Endothelial cell of umbilical vein (primary cell): ENCODE measurements around the gene GRK1. TPM values are rescaled to one million over a fixed set of nuclear protein-coding genes. Genes with fewer than 3 reads are reported as not detected.

ENCODE experiments used
- BruUV-seq: library from RNA; stranded (reverse); fragments of 400-500 nt; replicated peaks from 2 replicates; lab custom pipeline; 2021; lab: Mats Ljungman, UMichigan
- CTCF ChIA-PET: fragments of 300-600, 350-600 bp; sonication (Branson Sonifier 250); formaldehyde crosslinking; loops from one replicate; lab custom pipeline; 2021; ENCODE audit warnings: antibody characterized with exemption, inconsistent platforms; lab: Charles Lee
- POLR2A ChIA-PET: fragments of 300-600, 350-600 bp; sonication (Branson Sonifier 250); formaldehyde crosslinking; loops from one replicate; lab custom pipeline; 2021; ENCODE audit warnings: antibody characterized with exemption, inconsistent platforms; lab: Charles Lee
- DNase-seq: peaks from one replicate; pipeline ENCODE4 v3.0.0-alpha.2; 2011; ENCODE audit warnings: low read depth, low spot score
- FAIRE-seq: peaks from 2 replicates; lab custom pipeline; 2011; peaks lifted over from hg19 to GRCh38; lab: Jason Lieb, UNC
- H2AFZ ChIP-seq: 2 replicates; pipeline ENCODE4 v1.6.0; 2012; ENCODE audit warnings: low read depth, low read length, control low read depth, inconsistent platforms
- H3K27ac ChIP-seq: 2 replicates; pipeline ENCODE4 v1.5.1; 2011; ENCODE audit warnings: low read depth, mild to moderate bottlenecking, control low read depth, low read length, moderate library complexity; ENCODE audit not compliant: insufficient read depth
- H3K27me3 ChIP-seq, 2 experiments: 2 replicates each; pipeline versions ENCODE4 v1.6.0 to v1.6.1; 2011; ENCODE audit warnings: low read length in 2 of 2, mixed read lengths in 1 of 2; ENCODE audit not compliant: control insufficient read depth in 2 of 2, insufficient read depth in 2 of 2
- H3K36me3 ChIP-seq, 2 experiments: 2 replicates in 1 of 2; 3 replicates in 1 of 2; pipeline ENCODE4 v1.5.1; 2011; ENCODE audit warnings: low read length in 2 of 2, mild to moderate bottlenecking in 1 of 2, moderate library complexity in 1 of 2; ENCODE audit not compliant: control insufficient read depth in 2 of 2, insufficient read depth in 2 of 2; ENCODE audit errors: extremely low read depth in 1 of 2
- H3K4me1 ChIP-seq: 3 replicates; pipeline ENCODE4 v1.5.1; 2011; ENCODE audit warnings: mild to moderate bottlenecking, low read length; ENCODE audit not compliant: control insufficient read depth, insufficient read depth; ENCODE audit errors: extremely low read depth
- H3K4me2 ChIP-seq: 2 replicates; pipeline ENCODE4 v1.6.1; 2011; ENCODE audit warnings: low read length, control low read depth, mixed read lengths; ENCODE audit not compliant: insufficient read depth
- H3K4me3 ChIP-seq, 3 experiments: fragments of 200-600 bp in 1 of 3; sonication (generic), shearing (Covaris generic) in 1 of 3; replicated peaks in 1 of 3; 2 replicates each; pipeline ENCODE4 v1.5.1; 2011 to 2016; ENCODE audit warnings: control low read depth in 3 of 3, low read length in 3 of 3, mild to moderate bottlenecking in 2 of 3, inconsistent platforms in 1 of 3, low read depth in 1 of 3, moderate library complexity in 1 of 3; ENCODE audit not compliant: insufficient read depth in 1 of 3
- H3K79me2 ChIP-seq: 2 replicates; pipeline ENCODE4 v1.6.0; 2012; ENCODE audit warnings: low read length, inconsistent platforms; ENCODE audit not compliant: control insufficient read depth, insufficient read depth
- H3K9ac ChIP-seq: replicated peaks from 2 replicates; pipeline ENCODE3; 2011; ENCODE audit warnings: low read length, control low read depth; ENCODE audit not compliant: insufficient read depth; ENCODE audit errors: extremely low read depth
- H3K9me1 ChIP-seq: replicated peaks from 3 replicates; pipeline ENCODE4 v1.6.0; 2011; ENCODE audit warnings: mild to moderate bottlenecking, low read length; ENCODE audit not compliant: control insufficient read depth, insufficient read depth; ENCODE audit errors: extremely low read depth
- H3K9me3 ChIP-seq: replicated peaks from 2 replicates; pipeline ENCODE4 v1.5.1; 2012; ENCODE audit warnings: low read length, inconsistent platforms; ENCODE audit not compliant: control insufficient read depth, insufficient read depth
- H4K20me1 ChIP-seq: replicated peaks from 2 replicates; pipeline ENCODE3; 2011; ENCODE audit warnings: mild to moderate bottlenecking, low read length; ENCODE audit not compliant: control insufficient read depth, insufficient read depth; ENCODE audit errors: extremely low read depth
- EZH2 ChIP-seq: IDR thresholded peaks from 2 replicates; pipeline ENCODE4 v1.6.1; 2012; ENCODE audit warnings: borderline replicate concordance, low read depth, mild to moderate bottlenecking, moderate library complexity, low read length, inconsistent platforms; ENCODE audit not compliant: severe bottlenecking
- FOS ChIP-seq: IDR thresholded peaks from 2 replicates; pipeline ENCODE4 v1.6.1; 2011; ENCODE audit warnings: mild to moderate bottlenecking, low read length, moderate library complexity, borderline replicate concordance; ENCODE audit not compliant: insufficient read depth
- GATA2 ChIP-seq: IDR thresholded peaks from 2 replicates; pipeline ENCODE4 v1.7.0; 2011; ENCODE audit warnings: low read depth, mild to moderate bottlenecking, moderate library complexity, mixed read lengths, low read length; ENCODE audit not compliant: insufficient read length, insufficient read depth
- JUN ChIP-seq: IDR thresholded peaks from 2 replicates; pipeline ENCODE4 v1.6.1; 2011; ENCODE audit warnings: borderline replicate concordance, low read depth; ENCODE audit not compliant: insufficient read length, insufficient read depth
- MYC ChIP-seq: IDR thresholded peaks from one replicate; pipeline ENCODE4 v1.6.1; 2011; ENCODE audit warnings: mild to moderate bottlenecking, low read depth, low read length
- POLR2A ChIP-seq: IDR thresholded peaks from 2 replicates; pipeline ENCODE4 v1.6.1; 2012; ENCODE audit warnings: low read depth, mild to moderate bottlenecking, control low read depth, low read length
- POLR2AphosphoS5 ChIP-seq: IDR thresholded peaks from 2 replicates; pipeline ENCODE4 v1.6.1; 2012; ENCODE audit warnings: low read depth, mild to moderate bottlenecking, control low read depth, low read length, moderate library complexity; ENCODE audit not compliant: insufficient read depth
- dilution Hi-C: fragments of 300-500 bp; cut with MboI; formaldehyde crosslinking; loops from one replicate; pipeline ENCODE4 v1.15.0; 2019; ENCODE audit warnings: low sequenced_read_pairs; ENCODE audit not compliant: extremely low pct_ligation_motif_present
- intact Hi-C: fragments of 100-400 bp; cut with micrococcal nuclease; formaldehyde crosslinking; loops from one replicate; pipeline ENCODE4 v1.10.0; 2022
- polyA plus RNA-seq, 4 experiments: library from polyadenylated mRNA; depleted of rRNA in 3 of 4; stranded (reverse) in 3 of 4; unstranded in 1 of 4; fragments of >200 nt; gene quantifications; 2 replicates each; pipeline versions ENCODE4 v1.2.1 to v1.2.3, GENCODE V29; 2011 to 2012; ENCODE audit warnings: missing spikeins in 1 of 4
- total RNA-seq: library from RNA; stranded (reverse); gene quantifications from 2 replicates; pipeline ENCODE4 v1.2.3, GENCODE V29; 2021
- TF ChIP-seq, protein P1 (sequence below): IDR thresholded peaks from 2 replicates; pipeline ENCODE4 v1.6.1; 2011; ENCODE audit not compliant: insufficient read depth, insufficient read length
- TF ChIP-seq, protein P2 (sequence below), 2 donors: IDR thresholded peaks; 1 replicate in 1 of 2; 2 replicates in 1 of 2; pipeline ENCODE4 v1.5.1; 2011; ENCODE audit warnings: low read length in 2 of 2, mild to moderate bottlenecking in 2 of 2, moderate library complexity in 2 of 2, control low read depth in 1 of 2, inconsistent platforms in 1 of 2, low read depth in 1 of 2; ENCODE audit not compliant: insufficient read depth in 1 of 2; ENCODE audit errors: extremely low read depth in 1 of 2

Gene GRK1
- total and polyA plus RNA-seq, 2 donors (not counting 3 experiments of a cell fraction or from before 2014, with no cell fraction given) = not detected

DNA sequence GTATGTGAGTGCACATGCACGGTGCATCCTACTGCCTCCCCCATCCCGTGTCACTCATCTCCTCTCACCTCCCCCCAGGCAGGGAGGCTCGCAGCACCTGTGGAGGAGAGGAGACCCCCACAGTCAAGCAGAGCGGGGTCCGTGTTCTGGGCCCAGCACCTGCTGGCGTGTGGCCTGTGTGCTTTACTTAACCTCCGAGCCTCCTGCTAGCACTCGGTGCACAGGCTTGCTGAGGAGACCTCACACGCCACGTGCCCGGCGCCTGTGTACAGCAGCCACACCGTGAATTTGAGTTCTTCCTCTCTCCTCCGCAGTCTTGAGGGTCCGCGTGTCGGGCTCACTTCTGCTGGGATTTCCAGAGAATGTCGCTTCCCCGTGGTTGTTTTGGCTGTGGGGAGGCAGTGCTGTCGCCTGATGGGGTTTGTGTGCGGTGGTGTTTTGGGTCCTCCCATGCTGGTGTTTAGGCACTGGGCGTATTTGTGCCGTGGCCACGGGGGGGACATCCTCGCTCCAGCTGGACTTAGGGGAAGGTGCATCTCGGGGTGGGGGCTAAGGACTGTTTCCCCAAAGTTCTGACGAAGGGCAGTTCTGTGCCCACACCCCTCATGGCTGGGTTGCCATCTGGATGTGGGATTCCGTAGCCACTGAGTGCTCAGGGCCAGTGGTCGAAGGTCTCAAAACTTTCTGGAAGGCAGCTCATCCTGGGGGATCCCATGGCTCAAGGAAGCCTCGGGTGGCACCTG, 57.2 kb downstream of the GRK1 start:
- Histone ChIP-seq H4K20me1 (no peaks in the 10 kb centered on the region), H3K9me1 (no peaks in the 10 kb centered on the region), H3K27me3 (no peaks in the 10 kb centered on the region), H3K9ac (no peak overlapping the region), H3K4me1 (no peaks in the 10 kb centered on the region), H3K4me2 (no peak overlapping the region), H3K4me3 (no peak overlapping the region), H3K79me2 (no peaks in the 10 kb centered on the region), H3K36me3 (no peaks in the 10 kb centered on the region), H3K27ac (no peak overlapping the region), H3K9me3 (no peaks in the 10 kb centered on the region), H2AFZ (peak overlapping the region; percentile 95)
- dilution Hi-C loops (no loop called here), intact Hi-C loops (no loop called here)
- no TSS peak for BruUV-seq
- TF ChIP-seq, protein P1, sequence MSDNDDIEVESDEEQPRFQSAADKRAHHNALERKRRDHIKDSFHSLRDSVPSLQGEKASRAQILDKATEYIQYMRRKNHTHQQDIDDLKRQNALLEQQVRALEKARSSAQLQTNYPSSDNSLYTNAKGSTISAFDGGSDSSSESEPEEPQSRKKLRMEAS = no peak
- TF ChIP-seq, protein P2, sequence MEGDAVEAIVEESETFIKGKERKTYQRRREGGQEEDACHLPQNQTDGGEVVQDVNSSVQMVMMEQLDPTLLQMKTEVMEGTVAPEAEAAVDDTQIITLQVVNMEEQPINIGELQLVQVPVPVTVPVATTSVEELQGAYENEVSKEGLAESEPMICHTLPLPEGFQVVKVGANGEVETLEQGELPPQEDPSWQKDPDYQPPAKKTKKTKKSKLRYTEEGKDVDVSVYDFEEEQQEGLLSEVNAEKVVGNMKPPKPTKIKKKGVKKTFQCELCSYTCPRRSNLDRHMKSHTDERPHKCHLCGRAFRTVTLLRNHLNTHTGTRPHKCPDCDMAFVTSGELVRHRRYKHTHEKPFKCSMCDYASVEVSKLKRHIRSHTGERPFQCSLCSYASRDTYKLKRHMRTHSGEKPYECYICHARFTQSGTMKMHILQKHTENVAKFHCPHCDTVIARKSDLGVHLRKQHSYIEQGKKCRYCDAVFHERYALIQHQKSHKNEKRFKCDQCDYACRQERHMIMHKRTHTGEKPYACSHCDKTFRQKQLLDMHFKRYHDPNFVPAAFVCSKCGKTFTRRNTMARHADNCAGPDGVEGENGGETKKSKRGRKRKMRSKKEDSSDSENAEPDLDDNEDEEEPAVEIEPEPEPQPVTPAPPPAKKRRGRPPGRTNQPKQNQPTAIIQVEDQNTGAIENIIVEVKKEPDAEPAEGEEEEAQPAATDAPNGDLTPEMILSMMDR (IDR thresholded peaks at IDR 0.05; ENCODE audit: extremely low read depth in 1 of 2, insufficient read depth in 1 of 2, low read depth in 1 of 2, low read length in 2 of 2) = no peak
- TF ChIP-seq MYC (no peak), EZH2 (no peak), FOS (no peak), GATA2 (no peak), POLR2A (no peak), POLR2AphosphoS5 (no peak), JUN (no peak)
- FAIRE-seq (no peak), DNase-seq (no peak)
- POLR2A ChIA-PET = no interaction called here
- CTCF ChIA-PET = interaction anchor here (0.6 to 1.4 kb wide), 13 partner anchors 18 to 505 kb away, joined by 3 to 18 read pairs (median 5); partner anchors contain the start of gene GRK1
